ENCODE measurements around the gene PARP15. TPM values are rescaled to one million over a fixed set of nuclear protein-coding genes. Genes with fewer than 3 reads are reported as not detected.

PARP15 gene
- total and polyA plus RNA-seq, 2 donors (not counting 3 experiments of a cell fraction or from before 2014, with no cell fraction given), result 0.81 to 1.4 TPM

- FAIRE-seq, result no peak
These were observed 96.9 kb downstream of the PARP15 start for GRCh38 chr3:122674339-122674738.

GRCh38 chr3:122676759-122677158, 99.3 kb downstream of the PARP15 start:
- dilution Hi-C loops (cut with MboI; ENCODE audit: extremely low pct_ligation_motif_present, low sequenced_read_pairs), result no loop called here
- H3K9me1 ChIP-seq (replicated peaks; ENCODE audit: control insufficient read depth, extremely low read depth, insufficient read depth, low read length), result no peaks in the 10 kb centered on the region
- no peaks in the 10 kb centered on the region for H3K79me2 ChIP-seq (ENCODE audit: control insufficient read depth, insufficient read depth, low read length)

More at GRCh38 chr3:122674339-122674738, 96.9 kb downstream of the PARP15 start:
- peaks cover 2% of the 10 kb centered on the region for H3K4me1 ChIP-seq (ENCODE audit: control insufficient read depth, extremely low read depth, insufficient read depth, low read length)
- H3K4me3 ChIP-seq (replicated peaks in 1 of 3; ENCODE audit: insufficient read depth in 1 of 3, low read depth in 1 of 3, low read length in 3 of 3), result no peak overlapping the region
- intact Hi-C loops (cut with micrococcal nuclease), result loop anchor here (10.0 kb wide), 1 partner anchor 570 kb away; no protein-coding TSS in a partner anchor
- DNase-seq (ENCODE audit: low read depth, low spot score), result no peak
- ChIA-PET CTCF (no interaction called here), POLR2A (no interaction called here)
- H4K20me1 ChIP-seq (replicated peaks; ENCODE audit: control insufficient read depth, extremely low read depth, insufficient read depth, low read length), result no peaks in the 10 kb centered on the region
- no peaks in the 10 kb centered on the region for H3K9me1 ChIP-seq (replicated peaks; ENCODE audit: control insufficient read depth, extremely low read depth, insufficient read depth, low read length)
- no peaks in the 10 kb centered on the region for H3K9me3 ChIP-seq (replicated peaks; ENCODE audit: control insufficient read depth, insufficient read depth, low read length)
- no peak overlapping the region for H3K27ac ChIP-seq (ENCODE audit: insufficient read depth, low read depth, low read length)
- no peak overlapping the region for H3K4me2 ChIP-seq (ENCODE audit: insufficient read depth, low read length)
- H3K27me3 ChIP-seq (ENCODE audit: control insufficient read depth in 2 of 2, insufficient read depth in 2 of 2, low read length in 2 of 2), result no peaks in the 10 kb centered on the region
- no peaks in the 10 kb centered on the region for H3K79me2 ChIP-seq (ENCODE audit: control insufficient read depth, insufficient read depth, low read length)
- no peak overlapping the region for H3K9ac ChIP-seq (replicated peaks; ENCODE audit: extremely low read depth, insufficient read depth, low read length)
- no peaks in the 10 kb centered on the region for H3K36me3 ChIP-seq (ENCODE audit: control insufficient read depth in 2 of 2, extremely low read depth in 1 of 2, insufficient read depth in 2 of 2, low read length in 2 of 2)
- dilution Hi-C loops (cut with MboI; ENCODE audit: extremely low pct_ligation_motif_present, low sequenced_read_pairs), result no loop called here
- no peak overlapping the region for H2AFZ ChIP-seq (ENCODE audit: low read depth, low read length)
- no TSS peak for BruUV-seq (replicated peaks)
- TF ChIP-seq, protein P1, sequence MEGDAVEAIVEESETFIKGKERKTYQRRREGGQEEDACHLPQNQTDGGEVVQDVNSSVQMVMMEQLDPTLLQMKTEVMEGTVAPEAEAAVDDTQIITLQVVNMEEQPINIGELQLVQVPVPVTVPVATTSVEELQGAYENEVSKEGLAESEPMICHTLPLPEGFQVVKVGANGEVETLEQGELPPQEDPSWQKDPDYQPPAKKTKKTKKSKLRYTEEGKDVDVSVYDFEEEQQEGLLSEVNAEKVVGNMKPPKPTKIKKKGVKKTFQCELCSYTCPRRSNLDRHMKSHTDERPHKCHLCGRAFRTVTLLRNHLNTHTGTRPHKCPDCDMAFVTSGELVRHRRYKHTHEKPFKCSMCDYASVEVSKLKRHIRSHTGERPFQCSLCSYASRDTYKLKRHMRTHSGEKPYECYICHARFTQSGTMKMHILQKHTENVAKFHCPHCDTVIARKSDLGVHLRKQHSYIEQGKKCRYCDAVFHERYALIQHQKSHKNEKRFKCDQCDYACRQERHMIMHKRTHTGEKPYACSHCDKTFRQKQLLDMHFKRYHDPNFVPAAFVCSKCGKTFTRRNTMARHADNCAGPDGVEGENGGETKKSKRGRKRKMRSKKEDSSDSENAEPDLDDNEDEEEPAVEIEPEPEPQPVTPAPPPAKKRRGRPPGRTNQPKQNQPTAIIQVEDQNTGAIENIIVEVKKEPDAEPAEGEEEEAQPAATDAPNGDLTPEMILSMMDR (IDR thresholded peaks at IDR 0.05; ENCODE audit: extremely low read depth in 1 of 2, insufficient read depth in 1 of 2, low read depth in 1 of 2, low read length in 2 of 2), result no peak

More at GRCh38 chr3:122676759-122677158, 99.3 kb downstream of the PARP15 start:
- ChIA-PET CTCF (interaction anchor here (1.0 to 5.5 kb wide), 4 partner anchors 12 to 285 kb away, joined by 3 to 129 read pairs (median 62); partner anchors contain the start of genes DTX3L and PARP9), POLR2A (interaction anchor here (0.6 kb wide), 1 partner anchor 148 kb away, joined by 6 read pairs; no protein-coding TSS in a partner anchor)
- Histone ChIP-seq H2AFZ (ENCODE audit: low read depth, low read length) (no peak overlapping the region), H3K4me3 (replicated peaks in 1 of 3; ENCODE audit: insufficient read depth in 1 of 3, low read depth in 1 of 3, low read length in 3 of 3) (no peak overlapping the region), H4K20me1 (replicated peaks; ENCODE audit: control insufficient read depth, extremely low read depth, insufficient read depth, low read length) (no peaks in the 10 kb centered on the region), H3K27me3 (ENCODE audit: control insufficient read depth in 2 of 2, insufficient read depth in 2 of 2, low read length in 2 of 2) (no peaks in the 10 kb centered on the region), H3K4me2 (ENCODE audit: insufficient read depth, low read length) (no peak overlapping the region), H3K9ac (replicated peaks; ENCODE audit: extremely low read depth, insufficient read depth, low read length) (no peak overlapping the region), H3K27ac (ENCODE audit: insufficient read depth, low read depth, low read length) (no peak overlapping the region), H3K4me1 (ENCODE audit: control insufficient read depth, extremely low read depth, insufficient read depth, low read length) (peaks cover 15% of the 10 kb centered on the region), H3K9me3 (replicated peaks; ENCODE audit: control insufficient read depth, insufficient read depth, low read length) (no peaks in the 10 kb centered on the region), H3K36me3 (ENCODE audit: control insufficient read depth in 2 of 2, extremely low read depth in 1 of 2, insufficient read depth in 2 of 2, low read length in 2 of 2) (no peaks in the 10 kb centered on the region)
- peak; percentile 7 for DNase-seq (ENCODE audit: low read depth, low spot score)
- no TSS peak for BruUV-seq (replicated peaks)
- no peak for FAIRE-seq
- intact Hi-C loops (cut with micrococcal nuclease), result loop anchor here (10.0 kb wide), 1 partner anchor 572 kb away; no protein-coding TSS in a partner anchor
- TF ChIP-seq POLR2AphosphoS5 (IDR thresholded peaks at IDR 0.05; ENCODE audit: insufficient read depth, low read depth, low read length) (no peak), GATA2 (IDR thresholded peaks at IDR 0.05; ENCODE audit: insufficient read depth, insufficient read length, low read depth, low read length) (no peak), MYC (IDR thresholded peaks at IDR 0.05; ENCODE audit: low read depth, low read length) (no peak), MAX (IDR thresholded peaks at IDR 0.05; ENCODE audit: insufficient read depth, insufficient read length) (no peak), POLR2A (IDR thresholded peaks at IDR 0.05; ENCODE audit: low read depth, low read length) (no peak)

Data from endothelial cell of umbilical vein (primary cell).